Cardiac septum (tissue), 1 donor: ENCODE results near the gene RSRC1. TPM values are rescaled to one million over a fixed set of nuclear protein-coding genes. Genes with fewer than 3 reads are reported as not detected.

Source experiments
- DNase-seq: peaks from one replicate; pipeline ENCODE4 v3.0.0-alpha.2; 2020; ENCODE audit warnings: low spot score
- intact Hi-C: fragments of 100-400 bp; cut with DNase I; formaldehyde crosslinking; loops from one replicate; pipeline ENCODE4 v1.14.0; 2022
- total RNA-seq: library from RNA; stranded (reverse); fragmentation: NEBNext Ultra II Directional; extraction: Animal tissue kit (Norgen Biotek cat#: 25700); gene quantifications from one replicate; pipeline ENCODE4 v1.2.1, GENCODE V29; 2021
- donor health status: DM: no; HTN: no; CAD: no.

The RSRC1 gene
- total RNA-seq, 1 donor from 2014 or later = 21.4 TPM

DNA sequence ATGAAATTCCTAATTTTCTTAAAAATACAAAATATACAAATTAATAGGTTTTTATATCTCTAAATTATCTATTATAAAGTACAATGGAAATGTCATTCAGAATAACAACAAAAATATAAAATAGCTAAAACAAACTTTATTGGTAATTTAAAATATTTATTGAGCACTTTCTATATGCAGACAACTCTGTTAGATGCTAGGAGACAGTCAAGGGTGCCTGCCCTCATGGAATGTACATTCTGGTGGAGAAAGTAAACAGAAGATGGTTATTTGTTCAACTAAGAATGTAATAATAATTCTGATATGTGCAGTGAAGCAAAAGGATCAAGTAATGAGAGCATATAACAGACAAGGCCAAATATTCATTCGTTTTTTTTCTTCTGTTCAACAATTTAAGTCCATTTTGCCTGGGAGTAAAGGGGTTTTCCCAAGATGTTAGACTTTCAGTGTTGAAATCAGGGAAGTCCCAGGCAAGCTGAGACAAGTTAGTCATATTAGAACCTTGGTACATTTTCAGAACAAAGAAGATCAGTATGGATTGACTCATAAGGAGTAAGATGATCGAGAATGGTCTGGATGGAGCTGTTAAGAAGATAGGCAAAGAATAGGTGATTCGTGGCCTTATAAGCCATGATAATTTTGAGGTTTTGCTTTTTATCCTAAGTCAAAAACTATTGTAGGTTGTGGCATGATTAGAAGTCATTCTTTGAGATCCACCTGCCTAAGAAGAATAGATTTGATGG lies 310.9 kb downstream of the RSRC1 start:
- intact Hi-C loops = no loop called here
- no peak for DNase-seq

DNA sequence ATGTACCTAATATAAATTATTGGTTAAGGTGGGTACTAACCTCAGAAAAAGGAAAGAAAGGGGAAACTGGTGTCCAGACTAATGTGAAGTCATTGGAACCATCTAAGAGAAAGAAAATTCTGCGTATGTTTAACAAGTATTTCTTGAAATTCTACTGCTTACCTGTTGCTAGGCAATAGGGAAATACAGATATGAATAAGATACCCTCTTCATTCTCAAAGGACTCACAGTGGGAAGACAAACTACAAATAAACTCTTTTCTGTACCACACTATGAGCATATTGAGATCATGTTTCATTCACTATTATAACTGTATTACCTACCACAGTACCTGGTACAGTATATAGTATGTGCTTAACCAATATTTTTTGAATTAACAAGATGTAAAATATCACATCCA lies 320.6 kb downstream of the RSRC1 start:
- intact Hi-C loops = loop anchor here (5.0 to 10.0 kb wide), 2 partner anchors 326 to 813 kb away; partner anchors contain the start of gene SHOX2
- DNase-seq = no peak

DNA sequence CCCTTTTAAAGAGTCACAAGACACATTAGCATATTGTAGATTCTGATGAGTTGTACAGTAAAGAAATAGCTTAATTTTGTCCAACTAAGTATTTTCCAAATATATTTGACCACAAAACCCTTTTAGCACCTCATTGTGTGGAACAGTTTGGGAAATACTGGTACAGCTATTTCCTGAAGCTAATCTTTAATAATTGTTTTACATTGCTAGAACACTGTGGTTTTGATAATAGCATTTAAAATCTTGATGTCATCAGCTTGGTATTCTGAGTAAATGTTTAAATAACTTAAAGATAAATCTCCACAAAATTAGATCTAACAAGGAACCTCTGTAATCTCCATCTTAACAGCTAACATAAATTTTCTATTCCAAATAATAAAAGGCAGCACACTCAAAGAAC lies 321.1 kb downstream of the RSRC1 start:
- intact Hi-C loops = loop anchor here (5.0 to 10.0 kb wide), 2 partner anchors 326 to 814 kb away; partner anchors contain the start of gene SHOX2
- DNase-seq = no peak

DNA sequence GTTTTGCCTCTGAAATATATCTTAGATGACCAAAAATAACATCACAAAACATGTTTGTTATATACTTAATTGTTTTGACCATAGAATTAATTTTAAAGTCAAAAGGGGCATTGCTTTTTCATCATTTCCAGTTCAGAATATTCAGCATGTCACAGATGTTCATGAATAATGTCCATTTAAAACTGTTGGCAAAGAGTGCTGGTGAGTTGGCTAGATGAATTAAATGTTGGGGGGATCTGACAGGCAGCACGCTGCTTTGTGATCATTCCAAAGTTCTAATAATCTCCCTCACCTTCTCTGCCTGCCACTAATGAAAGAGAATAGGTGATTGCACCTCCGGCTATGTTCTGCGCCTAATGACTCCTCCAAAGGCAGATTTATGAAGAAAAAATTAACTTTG lies 321.9 kb downstream of the RSRC1 start:
- intact Hi-C loops = loop anchor here (5.0 to 10.0 kb wide), 2 partner anchors 327 to 815 kb away; partner anchors contain the start of gene SHOX2
- DNase-seq = no peak

DNA sequence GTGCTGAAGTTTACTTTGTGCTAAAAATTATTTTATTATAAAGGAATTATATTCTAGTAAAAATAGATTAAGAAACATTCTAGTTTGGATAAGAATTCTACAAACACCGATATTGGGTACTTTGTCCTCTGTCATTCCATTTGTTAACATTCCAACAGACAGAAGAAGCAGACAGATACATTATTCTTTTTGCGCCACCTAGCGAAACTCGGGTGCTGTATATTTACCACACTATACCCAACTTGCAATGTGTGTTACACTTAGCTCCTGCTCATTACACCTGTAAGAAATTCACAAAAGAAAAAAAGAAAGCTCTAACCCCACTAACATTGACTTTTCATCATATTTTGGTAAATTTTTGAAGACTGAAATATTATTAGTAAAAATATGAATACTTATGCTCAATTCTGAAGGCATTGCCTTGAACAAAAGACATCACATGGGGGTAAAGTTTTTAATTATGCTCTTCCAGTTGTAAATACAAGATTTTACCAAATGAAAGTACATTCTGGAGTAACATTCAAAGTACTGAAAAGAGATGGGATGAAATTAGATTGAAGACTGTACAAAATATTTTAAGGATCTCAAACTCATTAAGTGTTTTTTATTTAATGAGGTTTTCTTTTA lies 324.6 kb downstream of the RSRC1 start:
- DNase-seq = no peak
- intact Hi-C loops = loop anchor here (5.0 to 10.0 kb wide), 2 partner anchors 330 to 817 kb away; partner anchors contain the start of gene SHOX2

DNA sequence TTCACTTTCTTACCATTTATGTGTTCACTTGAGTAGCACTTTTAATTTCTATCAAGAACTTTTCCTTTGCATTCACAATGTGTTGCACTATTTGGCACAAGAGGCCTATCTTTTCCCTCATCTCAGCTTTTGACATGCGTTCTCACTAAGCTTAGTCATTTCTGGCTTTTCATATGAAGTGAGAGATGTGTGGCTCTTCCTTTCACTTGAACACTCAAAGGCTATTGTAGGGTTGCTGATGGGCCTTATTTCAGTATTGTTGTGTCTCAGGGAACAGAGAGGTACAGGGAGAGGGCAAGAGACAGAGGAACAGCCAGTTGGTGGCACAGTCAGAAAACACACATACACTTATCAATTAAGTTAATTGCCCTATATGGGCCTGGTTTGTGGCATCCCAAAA lies 333.7 kb downstream of the RSRC1 start:
- intact Hi-C loops = no loop called here
- DNase-seq = no peak

DNA sequence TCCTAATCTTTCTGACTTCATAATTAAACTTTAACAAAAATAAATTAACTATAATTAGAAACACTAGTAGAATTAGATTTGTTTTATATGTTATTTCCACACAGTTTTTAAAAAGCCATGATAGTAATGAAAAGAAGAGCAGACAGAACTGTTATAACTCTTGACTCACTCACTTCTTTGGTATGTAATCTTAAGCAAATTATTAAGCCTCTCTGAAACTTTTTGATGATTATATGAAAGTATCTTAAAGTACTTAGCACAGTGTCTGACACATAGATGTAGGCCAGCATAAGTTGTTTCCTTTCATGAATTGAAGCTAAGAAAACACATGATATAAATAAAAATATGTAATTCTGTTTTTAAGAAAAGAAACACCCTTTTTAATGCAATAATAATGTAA lies 337.5 kb downstream of the RSRC1 start:
- intact Hi-C loops = no loop called here
- no peak for DNase-seq

DNA sequence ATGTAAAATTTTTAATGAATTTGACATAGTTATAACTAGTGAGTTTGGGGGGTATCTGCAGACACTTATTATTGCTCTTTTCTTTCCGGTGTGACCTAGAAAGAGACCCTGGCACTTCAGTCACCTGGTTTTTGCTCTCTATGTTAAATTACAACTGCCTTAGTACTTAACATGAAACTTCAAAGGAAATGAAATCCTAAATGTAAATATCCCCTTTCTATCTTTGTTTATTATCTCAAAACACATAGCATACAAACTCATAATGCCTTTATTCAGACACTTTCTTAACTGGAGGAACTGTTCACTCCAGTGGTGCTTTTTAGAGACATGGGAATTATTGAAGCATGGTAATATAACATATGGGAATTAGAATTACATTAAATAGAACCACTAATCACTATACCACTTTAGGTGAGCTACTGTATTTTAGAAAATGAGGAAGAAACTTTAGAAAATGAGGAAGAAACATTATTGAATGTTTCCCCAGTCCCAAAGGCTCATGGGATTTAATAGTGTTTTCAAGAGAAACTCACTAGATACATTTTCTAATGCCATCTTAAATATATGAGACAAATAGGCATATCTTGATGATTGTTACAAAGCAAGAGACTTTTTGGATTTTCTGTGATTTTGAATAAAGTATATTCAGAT lies 341.6 kb downstream of the RSRC1 start:
- intact Hi-C loops = no loop called here
- no peak for DNase-seq

DNA sequence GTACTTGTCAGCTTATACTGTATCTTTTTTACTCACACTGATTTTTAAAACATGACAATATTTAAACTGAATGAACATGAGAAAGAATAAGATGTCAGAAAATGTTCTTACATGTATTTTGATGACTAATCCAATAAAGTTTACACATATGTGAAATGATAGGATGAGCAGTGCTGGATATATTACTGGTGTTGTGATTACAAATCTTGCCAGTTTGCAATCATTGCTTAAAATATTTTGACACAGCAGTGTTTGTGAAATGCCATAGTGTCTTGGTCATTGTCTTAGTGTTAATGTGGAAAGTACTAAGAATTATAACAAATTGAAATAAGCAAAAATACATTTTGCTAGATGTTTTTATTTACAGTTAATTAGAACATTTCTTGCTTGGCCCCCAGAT lies 342.4 kb downstream of the RSRC1 start:
- no peak for DNase-seq
- intact Hi-C loops = no loop called here

DNA sequence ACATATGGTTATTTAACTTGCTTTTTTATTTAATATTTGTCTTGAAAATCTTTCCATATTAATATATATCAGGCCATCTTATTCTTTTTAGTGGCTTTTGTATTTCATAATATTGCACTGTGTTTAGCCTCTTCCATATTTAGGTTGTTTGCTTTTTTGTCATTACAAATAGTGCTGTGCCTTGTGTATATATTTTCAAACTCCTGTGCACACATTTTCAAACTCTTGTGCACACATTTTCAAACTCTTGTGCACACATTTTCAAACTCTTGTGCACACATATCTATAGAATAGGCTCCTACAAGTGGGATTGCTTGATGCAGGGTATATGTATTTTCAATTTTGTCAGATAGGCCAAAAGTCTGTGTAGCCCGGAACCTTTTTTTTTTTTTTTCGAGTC lies 343.1 kb downstream of the RSRC1 start:
- intact Hi-C loops = no loop called here
- DNase-seq = no peak

DNA sequence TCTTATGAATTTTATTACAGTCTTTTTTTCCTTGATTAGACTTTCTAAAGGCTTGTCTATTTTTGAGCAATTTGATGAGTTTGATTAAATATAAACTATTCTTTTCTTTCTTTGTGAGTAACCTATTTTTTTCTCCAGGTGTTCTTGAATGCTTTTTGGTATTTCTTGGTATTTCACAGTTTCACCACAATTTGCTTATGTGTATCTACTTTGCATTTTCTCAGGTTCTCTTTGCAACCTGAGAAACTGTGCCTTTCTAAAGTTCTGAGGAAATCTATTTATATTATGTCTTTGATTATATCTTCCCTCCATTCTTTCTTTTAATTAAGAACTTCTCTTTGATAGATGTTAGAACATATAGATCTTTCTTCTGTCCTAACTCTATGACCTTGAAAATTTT lies 344.0 kb downstream of the RSRC1 start:
- intact Hi-C loops = no loop called here
- no peak for DNase-seq

DNA sequence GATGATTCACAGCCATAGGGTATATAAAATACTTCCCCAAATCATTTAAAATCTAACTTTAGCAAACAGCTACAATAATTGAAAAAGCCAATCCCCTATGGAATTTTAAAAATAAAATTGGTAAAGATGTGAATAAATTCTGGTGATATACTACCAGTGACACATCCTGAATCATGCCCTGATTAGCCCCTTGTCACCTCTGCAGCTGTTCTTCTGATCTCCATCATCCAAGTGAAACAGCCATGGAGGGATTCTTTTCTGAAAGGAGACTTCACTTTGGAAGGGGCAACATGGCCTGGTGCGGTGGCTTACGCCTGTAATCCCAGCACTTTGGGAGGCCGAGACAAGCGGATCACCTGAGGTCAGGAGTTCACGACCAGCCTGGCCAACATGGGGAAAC lies 345.5 kb downstream of the RSRC1 start:
- no peak for DNase-seq
- intact Hi-C loops = no loop called here

DNA sequence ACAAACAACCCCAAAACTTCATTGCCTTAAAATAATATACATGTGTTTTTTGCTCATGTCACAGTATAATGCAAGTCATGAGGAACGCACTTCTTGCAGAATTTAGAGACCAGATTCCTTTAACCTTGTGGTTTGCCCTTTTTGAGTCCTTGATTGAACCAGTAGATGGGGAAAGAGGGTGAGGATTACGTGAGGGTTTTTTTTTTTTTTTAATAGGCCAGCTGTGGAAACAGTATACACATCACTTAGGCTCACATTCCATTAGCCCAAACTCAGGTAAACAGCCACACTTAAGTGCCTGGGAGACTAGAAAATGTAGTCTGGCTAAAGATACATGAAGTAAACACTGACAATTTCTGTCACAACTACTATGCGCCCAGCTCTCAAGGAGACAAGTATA lies 346.2 kb downstream of the RSRC1 start:
- DNase-seq = no peak
- intact Hi-C loops = no loop called here

DNA sequence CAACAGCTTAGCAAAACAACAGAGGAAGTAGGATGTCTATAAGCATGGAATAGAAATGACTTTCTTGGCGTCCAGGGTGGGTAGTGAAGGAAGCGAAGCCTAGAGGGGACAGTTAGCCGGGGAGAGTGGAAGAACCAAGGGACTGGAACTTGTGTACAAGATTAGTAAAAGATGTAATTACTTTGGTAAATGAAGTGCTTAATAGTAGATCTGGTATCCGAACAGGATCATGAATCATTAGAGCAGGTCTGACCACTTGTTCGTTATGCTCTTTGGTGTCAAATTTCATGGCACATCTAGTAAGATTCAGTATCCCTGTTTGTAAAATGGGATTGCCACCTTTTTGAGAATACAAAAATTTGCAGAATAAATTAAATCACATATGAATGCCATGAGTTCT lies 348.6 kb downstream of the RSRC1 start:
- intact Hi-C loops = no loop called here
- DNase-seq = no peak

DNA sequence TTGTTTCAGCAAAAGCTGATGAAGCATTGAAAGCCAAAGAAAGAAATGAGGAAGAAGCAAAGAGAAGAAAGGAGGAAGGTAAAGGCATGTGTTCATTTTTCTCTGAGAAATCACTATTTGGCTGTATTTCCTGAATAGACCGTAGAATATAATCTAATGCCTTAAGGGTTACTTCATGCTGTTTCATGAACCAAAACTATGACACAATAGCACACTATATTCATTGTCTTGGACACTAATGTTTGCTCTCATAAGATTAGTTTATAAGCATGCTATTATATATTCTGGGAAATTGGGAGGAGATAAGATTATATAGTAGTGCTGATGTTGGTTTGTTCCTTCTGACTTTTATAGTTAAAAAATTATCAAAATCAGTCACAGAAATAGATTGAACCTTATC lies 351.0 kb downstream of the RSRC1 start:
- no peak for DNase-seq
- intact Hi-C loops = no loop called here

DNA sequence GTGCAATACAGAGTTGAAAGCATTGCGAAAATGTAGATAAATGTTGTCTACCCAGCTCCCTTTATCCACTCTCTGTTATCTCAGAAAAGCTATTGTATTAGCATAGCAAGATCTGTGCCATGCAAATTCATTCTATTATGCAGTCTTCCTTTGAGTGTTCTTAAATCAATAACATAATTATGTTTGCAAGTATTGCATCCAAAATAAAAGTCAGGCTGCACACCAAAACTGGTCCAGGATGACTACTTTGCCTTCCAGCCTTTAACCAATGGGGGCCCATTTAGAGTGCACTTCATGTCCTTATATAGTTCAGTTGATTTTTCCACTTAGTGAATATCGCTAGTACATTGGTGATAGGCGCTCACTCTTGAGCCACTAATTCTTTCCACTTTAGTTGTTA lies 353.7 kb downstream of the RSRC1 start:
- no peak for DNase-seq
- intact Hi-C loops = no loop called here

DNA sequence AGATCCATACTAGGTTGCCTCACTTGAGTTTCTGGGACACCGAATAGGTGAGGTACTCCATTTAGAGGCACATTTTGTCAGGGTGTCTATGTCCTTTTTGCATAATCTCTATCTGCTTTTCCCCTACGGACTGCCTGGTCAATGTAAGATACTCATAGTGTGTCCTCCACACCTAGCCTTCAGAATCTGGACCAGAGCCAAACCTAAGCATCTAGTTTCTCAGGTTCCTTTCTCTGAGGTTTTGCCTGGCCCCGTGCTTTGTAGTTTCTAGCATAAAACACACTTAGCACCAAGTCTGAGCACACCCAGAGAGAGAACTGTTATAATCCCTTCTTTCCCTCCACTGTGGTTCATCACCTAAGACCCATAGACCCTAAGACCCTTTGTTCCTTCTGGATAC lies 355.2 kb downstream of the RSRC1 start:
- no peak for DNase-seq
- intact Hi-C loops = no loop called here

DNA sequence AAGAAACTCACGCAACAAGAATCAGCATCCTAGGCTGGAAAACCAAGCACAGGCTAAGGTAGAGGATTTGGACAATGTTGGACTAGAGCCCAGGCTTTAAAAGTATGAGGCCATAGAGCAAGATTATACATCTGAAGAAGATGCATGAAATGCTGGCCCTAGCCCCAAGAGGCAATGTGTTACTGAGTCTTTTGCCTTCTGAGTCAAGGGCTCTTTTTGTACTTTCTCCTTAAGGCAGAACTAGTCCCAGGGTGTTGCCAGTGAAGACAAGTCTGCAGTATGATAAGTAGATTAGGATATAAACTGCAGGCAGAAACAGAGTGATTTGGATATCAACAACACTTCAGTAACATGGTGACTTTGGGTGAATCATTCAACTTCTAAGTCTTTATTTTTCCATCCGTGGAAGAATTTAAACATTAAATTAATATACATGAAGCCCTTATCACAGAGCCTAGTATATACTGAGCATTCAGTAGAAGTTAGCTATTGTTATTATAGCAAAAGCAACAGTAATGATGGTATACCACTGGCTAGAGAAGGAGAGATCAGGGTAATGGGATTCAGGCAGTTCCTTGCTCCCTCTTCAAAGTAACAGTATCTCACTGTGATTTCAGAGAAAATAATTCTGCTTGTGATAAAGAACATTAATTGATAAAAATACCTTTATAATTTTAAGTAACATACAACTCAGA lies 361.2 kb downstream of the RSRC1 start:
- intact Hi-C loops = no loop called here
- DNase-seq = no peak

DNA sequence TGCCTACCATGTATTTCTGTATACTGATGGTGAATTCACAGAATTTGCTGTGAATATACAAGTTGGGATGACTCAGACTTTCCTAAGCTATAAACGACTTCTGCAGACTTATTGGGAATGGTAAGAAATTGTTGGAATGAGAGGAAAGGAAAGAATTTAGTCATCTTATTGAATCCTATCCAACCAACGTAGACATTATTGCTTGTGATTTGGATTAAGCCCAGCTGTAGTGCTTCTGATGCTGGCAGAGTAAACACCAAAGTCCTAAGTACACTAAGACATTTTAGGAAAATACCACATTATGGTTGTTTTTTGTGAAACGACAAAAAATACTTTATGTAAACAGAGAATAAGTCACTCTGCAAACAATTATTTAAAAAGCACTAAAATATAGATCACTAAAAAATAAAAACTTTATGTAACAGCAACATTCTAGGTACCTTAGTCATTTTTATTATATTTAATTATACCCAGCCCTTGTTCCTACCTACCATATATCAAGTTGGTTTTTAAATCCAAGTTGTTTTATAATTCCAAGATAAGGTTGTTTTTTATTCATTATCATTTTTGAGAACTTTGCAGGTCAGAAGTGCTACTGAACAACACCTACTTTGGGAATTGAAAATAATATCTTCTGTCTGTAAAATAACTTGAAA lies 361.9 kb downstream of the RSRC1 start:
- DNase-seq = no peak
- intact Hi-C loops = no loop called here

DNA sequence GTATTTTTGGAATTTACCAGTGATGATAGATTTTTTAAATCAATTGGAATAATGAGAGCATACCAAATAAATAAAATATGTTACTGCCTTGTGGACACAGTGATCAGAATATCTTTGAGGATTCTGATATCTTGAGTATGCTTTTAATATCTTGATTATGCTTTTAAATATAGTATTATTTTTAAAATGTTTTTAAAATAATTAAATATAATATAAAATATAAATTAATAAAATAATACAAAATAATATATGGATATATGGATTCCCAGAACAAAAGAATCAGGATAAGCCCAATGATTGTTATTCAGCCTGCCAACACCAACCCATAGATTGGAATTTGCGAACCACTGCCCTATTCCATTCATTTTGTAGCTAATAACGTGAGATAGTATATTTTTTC lies 369.2 kb downstream of the RSRC1 start:
- intact Hi-C loops = no loop called here

More for the DNA sequence above, 369.2 kb downstream of the RSRC1 start:
- no peak for DNase-seq
